Endodermal cell (in vitro differentiated cells): ENCODE measurements around the gene NINJ1. TPM values are rescaled to one million over a fixed set of nuclear protein-coding genes. Genes with fewer than 3 reads are reported as not detected.

Experiments
- DNase-seq: peaks from one replicate; pipeline ENCODE4 v3.0.0-alpha.2; 2017
- H3K27ac ChIP-seq: 2 replicates; pipeline ENCODE4 v1.5.1; 2013; ENCODE audit warnings: mild to moderate bottlenecking, low read depth, low read length, moderate library complexity
- H3K27me3 ChIP-seq: 2 replicates; pipeline ENCODE4 v1.6.1; 2013; ENCODE audit warnings: mild to moderate bottlenecking, low read length, moderate library complexity; ENCODE audit not compliant: insufficient read depth, control insufficient read depth, poor library complexity, severe bottlenecking
- H3K36me3 ChIP-seq: 2 replicates; pipeline ENCODE4 v1.7.0; 2013; ENCODE audit warnings: mild to moderate bottlenecking, low read length, moderate library complexity; ENCODE audit not compliant: control insufficient read depth, insufficient read depth
- H3K4me1 ChIP-seq: one replicate; pipeline ENCODE4 v1.7.0; 2013; ENCODE audit warnings: low read length; ENCODE audit not compliant: control insufficient read depth, insufficient read depth
- H3K4me3 ChIP-seq: 2 replicates; pipeline ENCODE4 v1.5.1; 2013; ENCODE audit warnings: mild to moderate bottlenecking, low read length, moderate library complexity
- H3K9ac ChIP-seq: 2 replicates; pipeline ENCODE4 v1.6.1; 2013; ENCODE audit warnings: mild to moderate bottlenecking, low read length, moderate library complexity; ENCODE audit not compliant: poor library complexity, severe bottlenecking; ENCODE audit errors: extremely low read depth
- H3K9me3 ChIP-seq: 2 replicates; pipeline ENCODE4 v1.6.1; 2013; ENCODE audit warnings: mild to moderate bottlenecking, low read length, moderate library complexity; ENCODE audit not compliant: control insufficient read depth
- H3K27ac Mint-ChIP-seq: 2 replicates; pipeline ENCODE4 v1.8.0; 2020; ENCODE audit warnings: mixed read lengths
- H3K27me3 Mint-ChIP-seq: 2 replicates; pipeline ENCODE4 v1.8.0; 2021; ENCODE audit warnings: mild to moderate bottlenecking, mixed read lengths; ENCODE audit not compliant: insufficient read depth
- H3K36me3 Mint-ChIP-seq: 2 replicates; pipeline ENCODE4 v1.8.0; 2020; ENCODE audit warnings: low read depth, mixed read lengths
- H3K4me1 Mint-ChIP-seq: 2 replicates; pipeline ENCODE4 v1.8.0; 2020; ENCODE audit warnings: mixed read lengths
- H3K4me3 Mint-ChIP-seq: 2 replicates; pipeline ENCODE4 v1.8.0; 2020; ENCODE audit warnings: mild to moderate bottlenecking, moderate library complexity, mixed read lengths
- H3K9me3 Mint-ChIP-seq: 2 replicates; pipeline ENCODE4 v1.8.0; 2020; ENCODE audit warnings: mild to moderate bottlenecking, mixed read lengths
- CTCF ChIP-seq: fragments of 200-600 bp; sonication (generic); conservative IDR thresholded peaks from 2 replicates; pipeline ENCODE4 v1.5.0; 2021; ENCODE audit warnings: antibody characterized with exemption, mild to moderate bottlenecking
- WGBS, 2 experiments: methylation state at CpG; one replicate each; pipeline versions ENCODE4 v1.1.5 to v1.1.7; 2013; ENCODE audit warnings: missing lambda C conversion rate in 2 of 2, mixed read lengths in 1 of 2; ENCODE audit not compliant: insufficient coverage in 1 of 2, insufficient read length in 1 of 2; 5-methylcytosine and 5-hydroxymethylcytosine counted together
- total RNA-seq, 2 donors: library from RNA; stranded (reverse); fragmentation: NEBNext Ultra II Directional in 1 of 2; extraction: Animal tissue kit (Norgen Biotek cat#: 25700) in 1 of 2; gene quantifications; 2 replicates in 1 of 2; 3 replicates in 1 of 2; pipeline ENCODE4 v1.2.1, GENCODE V29; 2021

The NINJ1 gene
- total RNA-seq, 2 donors from 2014 or later: 24.2 to 32.0 TPM

DNA sequence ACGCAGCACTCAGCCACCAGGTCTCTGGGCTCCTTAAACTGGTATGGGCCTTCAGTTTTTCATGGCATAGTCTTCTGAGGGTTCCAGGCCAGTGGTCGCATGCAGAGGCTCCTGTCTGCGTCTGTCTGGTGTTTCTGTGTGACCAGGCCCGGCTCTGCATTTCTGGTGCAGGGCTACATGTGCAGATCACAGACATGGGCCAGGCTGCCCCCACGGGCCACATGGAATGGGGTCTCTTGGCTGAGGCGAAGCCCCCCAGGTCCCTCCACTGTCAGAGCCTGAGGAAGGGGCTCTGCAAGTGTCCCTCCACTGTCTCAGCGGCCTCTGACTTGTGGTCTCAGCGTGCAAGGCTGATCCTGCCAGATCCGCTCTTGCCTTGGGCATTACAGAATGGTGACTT, 53.6 kb downstream of the NINJ1 start:
- Mint-ChIP-seq H3K4me3 (no peak overlapping the region), H3K36me3 (peaks cover under 1% of the 10 kb centered on the region), H3K4me1 (no peaks in the 10 kb centered on the region), H3K9me3 (peaks cover under 1% of the 10 kb centered on the region), H3K27me3 (no peaks in the 10 kb centered on the region), H3K27ac (no peak overlapping the region)
- H3K4me3 ChIP-seq: no peak overlapping the region
- peak; percentile 28 for DNase-seq
- H3K9me3 ChIP-seq: no peaks in the 10 kb centered on the region
- 85 to 95% methylated on average over 6 to 9 of the region's 9 CpGs for WGBS, 2 experiments
- H3K4me1 ChIP-seq: no peaks in the 10 kb centered on the region
- TF ChIP-seq CTCF: no peak
- H3K36me3 ChIP-seq: no peaks in the 10 kb centered on the region
- H3K27ac ChIP-seq: no peak overlapping the region
- H3K27me3 ChIP-seq: no peaks in the 10 kb centered on the region
- no peak overlapping the region for H3K9ac ChIP-seq

GRCh38 chr9:93079371-93079770, 54.7 kb downstream of the NINJ1 start:
- TF ChIP-seq CTCF: no peak
- no peaks in the 10 kb centered on the region for H3K36me3 Mint-ChIP-seq
- H3K9me3 ChIP-seq: no peaks in the 10 kb centered on the region
- H3K4me1 Mint-ChIP-seq: peaks cover 3% of the 10 kb centered on the region
- no peaks in the 10 kb centered on the region for H3K9me3 Mint-ChIP-seq
- H3K4me3 ChIP-seq: no peak overlapping the region
- H3K4me3 Mint-ChIP-seq: no peak overlapping the region
- no peaks in the 10 kb centered on the region for H3K4me1 ChIP-seq
- no peaks in the 10 kb centered on the region for H3K27me3 Mint-ChIP-seq
- 91 to 96% methylated on average over 3 to 13 of the region's 13 CpGs for whole genome bisulfite sequencing, 2 experiments
- no peak overlapping the region for H3K27ac ChIP-seq
- H3K36me3 ChIP-seq: no peaks in the 10 kb centered on the region
- H3K9ac ChIP-seq: no peak overlapping the region
- no peaks in the 10 kb centered on the region for H3K27me3 ChIP-seq
- peak; percentile 18 for DNase-seq
- H3K27ac Mint-ChIP-seq: no peak overlapping the region

- Mint-ChIP-seq H3K4me3 (no peak overlapping the region), H3K36me3 (no peaks in the 10 kb centered on the region), H3K27me3 (no peaks in the 10 kb centered on the region), H3K9me3 (no peaks in the 10 kb centered on the region), H3K27ac (no peak overlapping the region), H3K4me1 (peaks cover 3% of the 10 kb centered on the region)
- whole genome bisulfite sequencing, 2 experiments: 91 to 97% methylated on average over 13 to 16 of the region's 16 CpGs
- Histone ChIP-seq H3K36me3 (no peaks in the 10 kb centered on the region), H3K4me1 (no peaks in the 10 kb centered on the region), H3K9me3 (no peaks in the 10 kb centered on the region), H3K27me3 (no peaks in the 10 kb centered on the region), H3K9ac (no peak overlapping the region), H3K27ac (no peak overlapping the region), H3K4me3 (no peak overlapping the region)
- peak; percentile 30 for DNase-seq
- no peak for TF ChIP-seq CTCF
Measured at GRCh38 chr9:93077811-93078210, 56.2 kb downstream of the NINJ1 start.
